CD8-positive, alpha-beta memory T cell (primary cell): ENCODE data around the gene MACF1. TPM values are rescaled to one million over a fixed set of nuclear protein-coding genes. Genes with fewer than 3 reads are reported as not detected.
"Not testable (repeated sequence)": the region's sequence is repeated elsewhere in the genome, so short reads cannot be mapped to it uniquely, and the experiment has no call there.

Experiments
- CTCF ChIA-PET: fragments of 350-600 bp; sonication (Branson Sonifier 250); formaldehyde crosslinking; loops from one replicate; lab custom pipeline; 2021; ENCODE audit warnings: antibody characterized with exemption; lab: Charles Lee
- POLR2A ChIA-PET: fragments of 350-600 bp; sonication (Branson Sonifier 250); formaldehyde crosslinking; loops from one replicate; lab custom pipeline; 2021; ENCODE audit warnings: antibody characterized with exemption; lab: Charles Lee
- DNase-seq, 5 donors: peaks; one replicate each; pipeline versions ENCODE4 v3.0.0 to v3.0.0-alpha.2; 2020 to 2022; ENCODE audit warnings: mixed read lengths in 1 of 5
- H3K27ac ChIP-seq: one replicate; pipeline ENCODE4 v1.7.0; 2013; ENCODE audit warnings: low read depth, mild to moderate bottlenecking, low read length, moderate library complexity
- H3K27me3 ChIP-seq: 2 replicates; pipeline ENCODE4 v1.7.0; 2013; ENCODE audit warnings: low read length, mild to moderate bottlenecking; ENCODE audit not compliant: insufficient read depth, poor library complexity, severe bottlenecking
- H3K36me3 ChIP-seq: 2 replicates; pipeline ENCODE4 v1.7.0; 2013; ENCODE audit warnings: mild to moderate bottlenecking, low read length, moderate library complexity; ENCODE audit not compliant: insufficient read depth
- H3K4me1 ChIP-seq: 2 replicates; pipeline ENCODE4 v1.7.0; 2013; ENCODE audit warnings: mild to moderate bottlenecking, low read length, moderate library complexity; ENCODE audit not compliant: insufficient read depth
- H3K4me3 ChIP-seq: 2 replicates; pipeline ENCODE4 v1.7.0; 2013; ENCODE audit warnings: mild to moderate bottlenecking, low read length
- H3K9me3 ChIP-seq: 2 replicates; pipeline ENCODE4 v1.7.0; 2013; ENCODE audit warnings: mild to moderate bottlenecking, low read length
- H3K27ac Mint-ChIP-seq, 8 donors: one replicate each; pipeline ENCODE4 v1.8.0; 2020 to 2021; ENCODE audit warnings: mixed read lengths in 8 of 8, mild to moderate bottlenecking in 6 of 8, inconsistent platforms in 3 of 8, moderate library complexity in 3 of 8
- H3K27me3 Mint-ChIP-seq, 2 donors: one replicate each; pipeline ENCODE4 v1.8.0; 2020 to 2021; ENCODE audit warnings: mixed read lengths in 2 of 2, mild to moderate bottlenecking in 1 of 2, moderate library complexity in 1 of 2
- H3K36me3 Mint-ChIP-seq, 3 donors: one replicate each; pipeline ENCODE4 v1.8.0; 2020 to 2021; ENCODE audit warnings: mixed read lengths in 3 of 3, inconsistent platforms in 1 of 3, mild to moderate bottlenecking in 1 of 3
- H3K4me1 Mint-ChIP-seq, 3 donors: one replicate each; pipeline ENCODE4 v1.8.0; 2020 to 2021; ENCODE audit warnings: mixed read lengths in 3 of 3, inconsistent platforms in 1 of 3, mild to moderate bottlenecking in 1 of 3
- H3K4me3 Mint-ChIP-seq, 7 donors: one replicate each; pipeline ENCODE4 v1.8.0; 2020 to 2021; ENCODE audit warnings: mixed read lengths in 7 of 7, mild to moderate bottlenecking in 6 of 7, moderate library complexity in 4 of 7, inconsistent platforms in 2 of 7
- H3K9me3 Mint-ChIP-seq, 5 donors: one replicate each; pipeline ENCODE4 v1.8.0; 2020 to 2022; ENCODE audit warnings: mixed read lengths in 5 of 5, mild to moderate bottlenecking in 3 of 5, moderate library complexity in 2 of 5, inconsistent platforms in 1 of 5
- polyA plus RNA-seq: library from polyadenylated mRNA; unstranded; fragments of 300-500 nt; fragmentation: Illumina TruSeq; gene quantifications from one replicate; pipeline ENCODE4 v1.2.3, GENCODE V29; 2021
- total RNA-seq, 2 experiments: library from RNA; stranded (reverse); gene quantifications; one replicate each; pipeline ENCODE4 v1.2.3, GENCODE V29; 2021

Gene MACF1
- total and polyA plus RNA-seq, 3 experiments from 2014 or later, result 87.6 to 154 (median 151) TPM

DNA sequence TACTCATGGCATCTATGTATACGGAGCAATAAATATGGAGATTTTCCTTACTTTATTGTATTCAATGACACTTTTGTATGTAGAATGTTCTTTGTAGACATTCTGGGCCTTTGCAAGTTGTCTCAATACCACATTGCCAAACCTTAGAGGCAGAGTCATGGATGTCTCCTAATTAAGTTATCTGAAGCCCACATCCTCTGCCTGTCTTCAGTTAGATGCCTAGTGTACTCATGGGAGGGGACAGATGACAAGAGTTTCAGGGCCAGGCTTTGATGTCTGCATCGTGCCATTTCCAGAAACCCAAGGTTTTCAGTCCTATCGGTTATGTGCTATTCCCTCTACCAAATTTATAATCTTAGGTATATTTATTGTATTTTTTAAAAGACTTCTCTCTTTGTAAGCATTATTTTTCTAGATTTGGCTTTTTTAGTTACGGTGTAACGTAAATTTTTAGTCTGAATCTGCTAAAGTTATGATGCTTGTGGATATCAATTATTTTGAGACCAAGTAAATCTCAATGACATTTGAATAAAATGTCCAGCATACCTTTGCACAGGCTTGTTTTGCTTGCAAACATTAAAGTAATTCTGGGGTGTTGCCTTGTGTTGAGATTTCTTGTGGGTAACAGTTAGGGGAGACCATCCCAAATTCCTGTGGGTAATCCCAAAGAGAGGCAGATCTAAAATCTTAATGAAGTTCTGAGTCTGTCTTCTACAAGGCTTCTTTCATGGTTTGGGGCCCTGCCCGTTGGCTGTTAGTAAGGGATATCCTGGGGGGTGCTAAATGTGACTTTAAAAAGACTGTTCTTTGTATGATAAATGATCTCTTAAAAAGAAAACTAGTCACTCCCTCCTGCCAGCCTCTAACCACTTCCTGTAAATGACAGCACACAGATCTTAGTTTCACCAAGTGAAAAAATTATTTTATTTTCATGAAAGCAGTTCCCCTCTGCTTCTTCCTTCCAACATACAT, 8.0 kb upstream of the MACF1 start:
- peaks cover 0 to 4% (median 0%) of the 10 kb centered on the region in 3 donors for H3K36me3 Mint-ChIP-seq
- H3K4me1 Mint-ChIP-seq, result peaks cover 72 to 81% (median 78%) of the 10 kb centered on the region in 3 donors
- H3K9me3 ChIP-seq, result no peaks in the 10 kb centered on the region
- CTCF ChIA-PET, result interaction anchor here (1.4 kb wide), 1 partner anchor 13 kb away, joined by 3 read pairs; no protein-coding TSS in a partner anchor
- H3K27me3 ChIP-seq, result no peaks in the 10 kb centered on the region
- peak; percentile 32 to 86 (median 79) for DNase-seq
- H3K4me3 Mint-ChIP-seq, result peak overlapping the region; percentile 38 to 83 (median 71)
- no peaks in the 10 kb centered on the region for H3K9me3 Mint-ChIP-seq
- H3K27ac ChIP-seq, result peak overlapping the region; percentile 60
- no peaks in the 10 kb centered on the region for H3K36me3 ChIP-seq
- H3K4me3 ChIP-seq, result peak overlapping the region; percentile 44
- H3K4me1 ChIP-seq, result peaks cover 67% of the 10 kb centered on the region
- H3K27ac Mint-ChIP-seq, result peak overlapping the region; percentile 39 to 97 (median 90)
- POLR2A ChIA-PET, result interaction anchor here (0.8 kb wide), 1 partner anchor 19 kb away, joined by 3 read pairs; no protein-coding TSS in a partner anchor
- no peaks in the 10 kb centered on the region for H3K27me3 Mint-ChIP-seq

DNA sequence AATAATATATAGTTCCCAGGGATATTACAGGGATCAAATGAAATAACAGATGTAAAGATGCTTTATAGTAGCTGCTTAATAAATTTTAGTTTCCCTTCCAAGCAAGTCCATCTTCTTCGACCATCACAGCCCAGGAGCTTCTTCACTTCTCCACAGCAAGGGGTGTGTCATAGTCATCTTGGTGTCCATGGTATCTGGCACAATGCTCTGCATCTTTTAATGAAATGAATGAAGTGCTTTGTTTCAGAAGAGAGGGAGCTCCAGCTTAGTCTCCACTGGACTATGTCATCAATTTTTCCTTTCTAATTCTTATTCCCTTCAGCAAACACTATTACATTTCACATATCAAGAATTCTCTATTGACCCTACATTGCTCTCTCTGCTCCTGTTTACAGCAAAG, 4.9 kb upstream of the MACF1 start:
- Histone ChIP-seq H3K27me3 (no peaks in the 10 kb centered on the region), H3K27ac (no peak overlapping the region), H3K9me3 (no peaks in the 10 kb centered on the region), H3K4me1 (peaks cover 48% of the 10 kb centered on the region), H3K4me3 (no peak overlapping the region), H3K36me3 (no peaks in the 10 kb centered on the region)
- Mint-ChIP-seq H3K4me1 (peaks cover 62 to 70% (median 70%) of the 10 kb centered on the region in 3 donors), H3K4me3 (peak overlapping the region in 2 of 7 donors; percentile 13 to 72), H3K27ac (peak overlapping the region; percentile 13 to 86 (median 70)), H3K9me3 (no peaks in the 10 kb centered on the region), H3K36me3 (peaks cover 0 to 4% (median 4%) of the 10 kb centered on the region in 3 donors), H3K27me3 (no peaks in the 10 kb centered on the region)
- CTCF ChIA-PET, result interaction anchor here (1.4 to 1.8 kb wide), 3 partner anchors 8 to 59 kb away, joined by 4 to 7 read pairs (median 5); no protein-coding TSS in a partner anchor
- POLR2A ChIA-PET, result interaction anchor here (0.8 kb wide), 1 partner anchor 17 kb away, joined by 3 read pairs; no protein-coding TSS in a partner anchor
- DNase-seq, result no peak

DNA sequence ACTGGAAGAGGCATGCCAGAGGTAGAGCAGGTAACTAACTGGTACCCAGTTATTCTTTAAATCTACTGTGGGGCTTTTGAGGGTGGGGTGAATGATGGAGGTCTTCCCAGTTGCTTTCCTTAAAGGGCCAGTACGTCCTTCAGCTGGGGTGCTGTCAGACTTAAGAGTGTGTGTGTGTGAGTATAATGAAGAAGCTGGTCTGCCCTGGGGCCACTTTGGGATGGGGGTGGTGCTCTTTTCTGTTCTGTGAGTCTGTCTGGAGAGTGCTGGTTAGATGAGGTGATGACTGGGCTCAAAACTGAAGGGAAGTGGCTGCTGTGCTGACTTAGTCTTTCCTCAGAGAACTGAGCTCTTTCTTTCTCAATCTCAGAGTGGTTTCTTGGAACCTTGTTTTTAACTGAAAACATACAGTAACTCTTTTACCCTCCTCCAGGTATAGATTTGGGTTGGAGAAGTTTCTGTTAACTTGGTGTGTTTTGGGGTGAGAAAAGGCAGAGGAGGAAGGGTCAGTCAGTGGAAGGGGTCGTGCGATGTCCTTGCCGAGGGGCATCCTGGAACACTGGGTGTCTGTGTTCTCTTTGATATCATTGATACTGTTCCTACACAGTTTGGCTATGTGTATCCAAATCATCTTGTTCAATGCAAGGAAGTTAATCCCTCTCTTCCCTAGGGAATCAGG, 746 bp downstream of the MACF1 start:
- CTCF ChIA-PET, result interaction anchor here (0.7 to 7.4 kb wide), 7 partner anchors 10 to 53 kb away, joined by 3 to 76 read pairs (median 9); no protein-coding TSS in a partner anchor
- Mint-ChIP-seq H3K9me3 (no peaks in the 10 kb centered on the region), H3K27me3 (no peaks in the 10 kb centered on the region), H3K4me1 (peaks cover 43 to 70% (median 64%) of the 10 kb centered on the region in 3 donors), H3K27ac (peak overlapping the region; percentile 90 to 99 (median 94)), H3K4me3 (peak overlapping the region; percentile 90 to 96 (median 93)), H3K36me3 (peaks cover 4 to 21% (median 7%) of the 10 kb centered on the region in 3 donors)
- peak in 2 of 5 donors; percentile 39 to 64 for DNase-seq
- Histone ChIP-seq H3K27me3 (no peaks in the 10 kb centered on the region), H3K4me1 (peaks cover 30% of the 10 kb centered on the region), H3K9me3 (no peaks in the 10 kb centered on the region), H3K27ac (peak overlapping the region; percentile 69), H3K36me3 (no peaks in the 10 kb centered on the region), H3K4me3 (peak overlapping the region; percentile 69)
- POLR2A ChIA-PET, result interaction anchor here (0.6 to 2.5 kb wide), 4 partner anchors 10 to 42 kb away, joined by 3 to 27 read pairs (median 9); no protein-coding TSS in a partner anchor

DNA sequence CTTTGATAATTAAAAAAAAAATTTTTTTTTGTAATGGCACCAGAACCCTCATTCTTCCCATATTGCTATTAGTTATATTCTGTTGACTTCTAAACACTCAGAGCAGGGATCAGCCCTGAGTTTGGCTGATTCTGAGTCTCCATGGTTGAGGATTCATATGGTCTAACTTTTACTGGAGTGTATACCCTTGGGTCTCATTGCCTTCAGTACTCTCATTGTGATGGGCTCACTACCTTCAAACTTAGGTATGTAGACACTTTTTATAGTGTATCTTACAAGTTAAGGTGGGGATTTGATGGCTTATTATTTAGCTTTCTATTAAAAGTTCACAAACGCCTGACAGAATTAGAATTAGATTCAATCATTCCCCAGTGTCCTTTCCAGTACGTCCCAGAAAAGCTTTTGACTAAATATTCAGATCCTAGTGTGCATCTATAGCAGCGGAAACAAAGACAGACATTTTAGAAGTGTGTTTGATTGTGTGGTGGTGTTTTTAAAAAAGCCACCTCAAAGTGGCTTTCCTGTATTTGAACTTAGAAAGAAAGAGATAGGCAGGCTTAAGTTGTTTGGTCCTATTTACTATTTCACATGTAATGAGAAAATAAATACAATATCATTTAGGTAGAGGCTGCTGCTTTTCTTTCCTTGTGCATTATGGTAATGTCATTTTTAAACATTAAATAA, 1.4 kb downstream of the MACF1 start:
- POLR2A ChIA-PET, result interaction anchor here (2.3 to 2.5 kb wide), 2 partner anchors 9 to 13 kb away, joined by 15 to 27 read pairs; no protein-coding TSS in a partner anchor
- Histone ChIP-seq H3K4me3 (peak overlapping the region; percentile 69), H3K27ac (peak overlapping the region; percentile 69), H3K27me3 (no peaks in the 10 kb centered on the region), H3K4me1 (peaks cover 30% of the 10 kb centered on the region), H3K9me3 (no peaks in the 10 kb centered on the region), H3K36me3 (no peaks in the 10 kb centered on the region)
- Mint-ChIP-seq H3K4me1 (peaks cover 44 to 72% (median 64%) of the 10 kb centered on the region in 3 donors), H3K27me3 (no peaks in the 10 kb centered on the region), H3K9me3 (peaks cover 0 to 4% (median 0%) of the 10 kb centered on the region in 5 donors), H3K27ac (peak overlapping the region; percentile 90 to 99 (median 94)), H3K36me3 (peaks cover 7 to 24% (median 7%) of the 10 kb centered on the region in 3 donors), H3K4me3 (peak overlapping the region; percentile 90 to 96 (median 93))
- CTCF ChIA-PET, result interaction anchor here (0.7 to 7.4 kb wide), 7 partner anchors 9 to 53 kb away, joined by 3 to 76 read pairs (median 9); no protein-coding TSS in a partner anchor
- DNase-seq, result peak in 1 of 5 donors; percentile 53

DNA sequence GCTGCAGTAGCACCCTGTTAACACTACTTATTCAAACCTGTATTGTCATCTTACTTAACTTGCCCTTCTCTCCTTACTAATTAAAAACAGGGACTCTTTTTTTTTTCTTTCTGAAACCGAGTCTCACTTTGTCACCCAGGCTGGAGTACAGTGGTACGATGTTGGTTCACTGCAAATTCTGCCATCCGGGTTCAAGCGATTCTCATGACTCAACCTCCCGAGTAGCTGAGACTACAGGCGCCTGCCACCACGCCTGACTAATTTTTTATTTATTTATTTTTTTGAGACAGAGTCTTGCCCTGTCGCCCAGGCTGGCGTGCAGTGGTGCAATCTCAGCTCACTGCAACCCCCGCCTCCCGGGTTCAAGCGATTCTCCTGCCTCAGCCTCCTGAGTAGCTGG, 3.9 kb downstream of the MACF1 start:
- H3K27ac ChIP-seq, H3K27me3 Mint-ChIP-seq, H3K27me3 ChIP-seq, H3K36me3 ChIP-seq, H3K9me3 ChIP-seq, H3K4me3 ChIP-seq, H3K9me3 Mint-ChIP-seq, POLR2A ChIA-PET, DNase-seq: not testable (repeated sequence)
- Mint-ChIP-seq H3K4me3 (peak overlapping the region in 4 of 7 donors; percentile 12 to 78 (median 52)), H3K36me3 (peaks cover 4 to 24% (median 5%) of the 10 kb centered on the region in 3 donors), H3K4me1 (peaks cover 41 to 66% (median 61%) of the 10 kb centered on the region in 3 donors), H3K27ac (peak overlapping the region in 4 of 8 donors; percentile 9 to 74 (median 26))
- peaks cover 28% of the 10 kb centered on the region for H3K4me1 ChIP-seq
- CTCF ChIA-PET, result interaction anchor here (1.1 to 7.4 kb wide), 4 partner anchors 9 to 50 kb away, joined by 3 to 76 read pairs (median 17); no protein-coding TSS in a partner anchor

DNA sequence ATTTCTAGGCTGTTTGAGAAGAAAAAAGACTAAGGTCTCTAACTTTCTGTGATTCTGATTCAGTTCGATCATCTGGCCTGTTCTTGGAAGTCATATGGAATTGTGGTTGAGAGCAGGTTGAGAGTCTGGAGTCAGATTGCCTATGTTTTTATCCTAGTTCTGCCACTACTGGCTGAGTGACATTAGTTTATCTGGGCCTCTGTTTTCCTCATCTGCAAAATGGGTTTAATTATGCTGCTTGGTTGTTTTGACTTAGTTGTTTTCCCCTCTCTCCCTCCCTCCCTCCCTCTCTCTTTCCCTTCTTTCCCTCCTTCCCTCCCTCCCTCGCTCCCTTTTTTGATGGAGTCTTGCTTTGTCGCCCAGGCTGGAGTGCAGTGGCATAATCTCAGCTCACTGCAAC, 6.2 kb downstream of the MACF1 start:
- ChIA-PET CTCF (interaction anchor here (1.1 to 7.4 kb wide), 3 partner anchors 12 to 48 kb away, joined by 3 to 76 read pairs (median 29); no protein-coding TSS in a partner anchor), POLR2A (interaction anchor here (0.7 kb wide), 1 partner anchor 13 kb away, joined by 4 read pairs; no protein-coding TSS in a partner anchor)
- no peaks in the 10 kb centered on the region for H3K27me3 ChIP-seq
- no peaks in the 10 kb centered on the region for H3K27me3 Mint-ChIP-seq
- peaks cover 4 to 22% (median 5%) of the 10 kb centered on the region in 3 donors for H3K36me3 Mint-ChIP-seq
- peaks cover 28% of the 10 kb centered on the region for H3K4me1 ChIP-seq
- H3K9me3 Mint-ChIP-seq, result peaks cover 0 to 4% (median 0%) of the 10 kb centered on the region in 5 donors
- no peaks in the 10 kb centered on the region for H3K36me3 ChIP-seq
- H3K4me3 Mint-ChIP-seq, result peak overlapping the region in 1 of 7 donors; percentile 19
- peak overlapping the region in 4 of 8 donors; percentile 5 to 39 (median 34) for H3K27ac Mint-ChIP-seq
- H3K9me3 ChIP-seq, result no peaks in the 10 kb centered on the region
- H3K27ac ChIP-seq, result no peak overlapping the region
- no peak overlapping the region for H3K4me3 ChIP-seq
- DNase-seq, result no peak
- peaks cover 45 to 66% (median 64%) of the 10 kb centered on the region in 3 donors for H3K4me1 Mint-ChIP-seq
